T-helper 17 cell (primary cell): ENCODE results near the gene EMILIN3. TPM values are rescaled to one million over a fixed set of nuclear protein-coding genes. Genes with fewer than 3 reads are reported as not detected.

ENCODE experiments used
- ATAC-seq: fragments of 150-1000 bp; cut with Tn5 transposase; 2 replicates; pipeline ENCODE4 v1.10.0; 2021; ENCODE audit warnings: mild to moderate bottlenecking, moderate library complexity
- DNase-seq, 3 donors: peaks; one replicate each; pipeline versions ENCODE4 v3.0.0 to v3.0.0-alpha.2; 2020 to 2021
- H3K9me3 ChIP-seq: one replicate; pipeline ENCODE4 v1.7.0; 2013; ENCODE audit warnings: low read length, mild to moderate bottlenecking; ENCODE audit not compliant: control insufficient read depth, poor library complexity, severe bottlenecking
- H3K27ac Mint-ChIP-seq: one replicate; pipeline ENCODE4 v1.8.0; 2022; ENCODE audit warnings: mild to moderate bottlenecking, moderate library complexity, mixed read lengths
- H3K27me3 Mint-ChIP-seq: one replicate; pipeline ENCODE4 v1.8.0; 2022; ENCODE audit warnings: mixed read lengths
- H3K36me3 Mint-ChIP-seq: one replicate; pipeline ENCODE4 v1.8.0; 2022; ENCODE audit warnings: low read depth, mixed read lengths
- H3K4me1 Mint-ChIP-seq: one replicate; pipeline ENCODE4 v1.8.0; 2022; ENCODE audit warnings: mild to moderate bottlenecking, mixed read lengths
- H3K4me3 Mint-ChIP-seq: one replicate; pipeline ENCODE4 v1.8.0; 2022; ENCODE audit warnings: mild to moderate bottlenecking, moderate library complexity, mixed read lengths
- total RNA-seq, 4 donors: library from RNA in 2 of 4; stranded (reverse) in 2 of 4; gene quantifications; one replicate each; pipeline ENCODE4 v1.2.3 and lab custom pipeline; 2022 to 2026

Gene EMILIN3
- total RNA-seq, 2 donors from 2014 or later: not detected

DNA sequence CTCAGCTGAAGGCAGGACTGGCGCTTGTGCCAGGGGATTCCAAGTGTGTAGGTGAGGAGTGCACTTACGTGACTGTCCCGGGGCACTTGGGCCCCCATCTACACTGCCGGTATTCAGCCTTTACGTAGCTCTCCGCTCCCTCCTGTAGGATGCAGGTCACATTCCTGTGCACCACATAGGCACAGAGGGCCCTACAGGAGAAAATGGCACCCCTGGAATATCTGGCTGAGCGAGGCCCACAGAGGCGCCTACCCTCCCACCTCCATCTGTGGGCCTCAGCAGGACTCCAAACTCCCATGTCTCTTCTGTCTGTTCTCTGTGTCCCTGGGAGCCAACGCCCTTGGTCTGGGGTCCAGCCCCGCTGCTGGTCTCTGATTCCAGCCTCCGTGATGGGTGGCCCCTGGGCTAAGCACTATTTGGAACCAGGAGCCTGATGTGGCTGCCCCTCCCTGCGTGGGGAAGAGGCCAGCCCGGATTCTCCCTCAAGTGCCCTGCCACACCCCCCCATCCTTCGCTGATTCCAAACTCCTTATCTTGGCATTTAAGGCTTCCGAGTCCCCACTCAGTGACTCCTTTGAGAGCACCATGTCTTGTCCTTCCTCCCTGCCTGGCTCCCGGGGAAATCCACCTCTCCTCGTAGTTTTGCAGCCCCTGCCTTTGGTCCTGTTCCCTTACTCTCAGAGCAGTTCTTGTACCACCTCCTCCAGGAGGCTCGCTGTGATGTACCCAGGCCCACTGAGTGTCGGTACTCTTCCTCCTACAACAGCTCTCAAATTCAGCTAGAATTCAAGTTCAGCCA, 1.5 kb downstream of the EMILIN3 start:
- Mint-ChIP-seq H3K4me1 (peaks cover 4% of the 10 kb centered on the region), H3K36me3 (peaks cover 9% of the 10 kb centered on the region), H3K27ac (no peak overlapping the region), H3K27me3 (peaks cover 42% of the 10 kb centered on the region), H3K4me3 (peak overlapping the region; percentile 58)
- DNase-seq (no peak), ATAC-seq (no peak)
- H3K9me3 ChIP-seq: no peaks in the 10 kb centered on the region

DNA sequence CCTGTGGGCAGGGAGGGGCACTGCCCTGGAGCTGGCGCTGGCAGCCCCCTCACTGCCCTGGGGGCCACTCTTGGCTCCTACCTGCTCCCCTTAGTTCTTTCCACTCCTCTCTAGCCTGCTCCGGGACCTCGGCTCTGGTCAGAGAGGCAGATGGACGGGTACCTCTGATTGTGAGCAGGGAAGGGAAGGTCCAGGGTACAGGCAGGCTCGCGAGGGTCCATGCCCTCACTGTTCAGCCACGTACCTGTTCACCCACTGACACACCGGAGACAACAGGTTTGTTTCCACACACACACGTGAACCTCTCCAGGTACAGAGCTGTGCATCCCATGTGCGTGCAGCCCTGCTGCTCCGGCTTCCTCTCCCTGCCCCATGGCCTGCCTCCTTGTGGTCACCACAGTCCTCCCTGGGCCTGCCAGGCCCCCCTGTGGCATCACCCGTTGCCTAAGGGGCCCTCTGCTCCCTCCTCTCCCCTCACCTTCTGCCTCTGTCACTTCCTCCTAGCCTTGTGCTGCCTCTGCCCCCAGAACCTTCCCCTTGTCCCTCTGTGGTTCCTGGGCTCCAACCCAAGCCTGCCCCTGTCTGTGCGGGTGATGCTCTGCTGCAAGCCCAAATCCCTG, 2.3 kb downstream of the EMILIN3 start:
- peaks cover 34% of the 10 kb centered on the region for H3K27me3 Mint-ChIP-seq
- no peak for ATAC-seq

DNA sequence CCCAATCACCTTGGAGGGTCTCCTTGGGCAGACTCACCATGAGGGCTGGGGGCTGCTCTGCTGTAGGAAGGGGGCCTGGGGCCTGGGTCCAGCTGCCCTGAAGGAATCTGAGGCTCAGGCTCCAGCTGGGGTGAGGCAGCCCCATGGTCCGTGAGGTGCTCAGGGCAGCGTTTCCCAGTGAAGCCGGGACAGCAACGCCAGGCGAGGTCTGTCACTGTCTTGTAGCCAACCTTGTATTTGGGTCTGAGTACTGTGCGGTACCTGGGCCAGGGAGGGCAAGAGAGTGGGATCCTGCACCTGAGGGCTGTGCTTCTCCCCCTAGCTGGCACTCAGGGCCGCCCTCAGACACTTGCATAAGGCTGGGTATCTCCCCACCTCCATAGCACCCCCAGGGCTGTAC, 3.0 kb downstream of the EMILIN3 start:
- Mint-ChIP-seq H3K36me3 (peaks cover 9% of the 10 kb centered on the region), H3K27ac (no peak overlapping the region), H3K4me1 (peaks cover 4% of the 10 kb centered on the region), H3K27me3 (peaks cover 29% of the 10 kb centered on the region), H3K4me3 (no peak overlapping the region)
- no peak for DNase-seq
- H3K9me3 ChIP-seq: no peaks in the 10 kb centered on the region
- no peak for ATAC-seq

More for the DNA sequence above, 2.3 kb downstream of the EMILIN3 start:
- H3K4me3 Mint-ChIP-seq: no peak overlapping the region
- DNase-seq: no peak
- peaks cover 9% of the 10 kb centered on the region for H3K36me3 Mint-ChIP-seq
- peaks cover 4% of the 10 kb centered on the region for H3K4me1 Mint-ChIP-seq
- H3K27ac Mint-ChIP-seq: no peak overlapping the region
- no peaks in the 10 kb centered on the region for H3K9me3 ChIP-seq

DNA sequence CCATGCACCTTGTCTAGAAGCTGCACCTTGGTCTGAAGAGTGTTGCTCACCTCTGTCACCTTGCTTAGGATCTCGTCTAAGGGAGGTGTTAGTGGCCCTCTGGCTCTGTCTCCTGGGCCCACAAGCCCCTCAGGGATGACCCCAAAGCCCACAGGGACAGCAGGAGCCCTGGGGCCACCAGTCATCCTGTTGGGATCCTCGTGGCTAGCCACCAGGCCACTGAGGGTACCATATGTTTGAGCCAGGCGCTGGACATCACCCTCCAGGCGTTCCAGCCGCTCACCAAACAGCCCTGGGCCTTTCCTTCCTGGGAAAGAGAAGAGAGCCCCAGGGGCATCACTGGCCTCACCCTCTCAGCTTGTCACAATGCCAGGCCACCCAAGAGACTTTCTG, 3.9 kb downstream of the EMILIN3 start:
- no peak overlapping the region for H3K4me3 Mint-ChIP-seq
- no peaks in the 10 kb centered on the region for H3K9me3 ChIP-seq
- H3K27ac Mint-ChIP-seq: no peak overlapping the region
- DNase-seq (no peak), ATAC-seq (no peak)
- H3K27me3 Mint-ChIP-seq: peaks cover 23% of the 10 kb centered on the region
- H3K36me3 Mint-ChIP-seq: peaks cover 7% of the 10 kb centered on the region
- peaks cover 4% of the 10 kb centered on the region for H3K4me1 Mint-ChIP-seq

DNA sequence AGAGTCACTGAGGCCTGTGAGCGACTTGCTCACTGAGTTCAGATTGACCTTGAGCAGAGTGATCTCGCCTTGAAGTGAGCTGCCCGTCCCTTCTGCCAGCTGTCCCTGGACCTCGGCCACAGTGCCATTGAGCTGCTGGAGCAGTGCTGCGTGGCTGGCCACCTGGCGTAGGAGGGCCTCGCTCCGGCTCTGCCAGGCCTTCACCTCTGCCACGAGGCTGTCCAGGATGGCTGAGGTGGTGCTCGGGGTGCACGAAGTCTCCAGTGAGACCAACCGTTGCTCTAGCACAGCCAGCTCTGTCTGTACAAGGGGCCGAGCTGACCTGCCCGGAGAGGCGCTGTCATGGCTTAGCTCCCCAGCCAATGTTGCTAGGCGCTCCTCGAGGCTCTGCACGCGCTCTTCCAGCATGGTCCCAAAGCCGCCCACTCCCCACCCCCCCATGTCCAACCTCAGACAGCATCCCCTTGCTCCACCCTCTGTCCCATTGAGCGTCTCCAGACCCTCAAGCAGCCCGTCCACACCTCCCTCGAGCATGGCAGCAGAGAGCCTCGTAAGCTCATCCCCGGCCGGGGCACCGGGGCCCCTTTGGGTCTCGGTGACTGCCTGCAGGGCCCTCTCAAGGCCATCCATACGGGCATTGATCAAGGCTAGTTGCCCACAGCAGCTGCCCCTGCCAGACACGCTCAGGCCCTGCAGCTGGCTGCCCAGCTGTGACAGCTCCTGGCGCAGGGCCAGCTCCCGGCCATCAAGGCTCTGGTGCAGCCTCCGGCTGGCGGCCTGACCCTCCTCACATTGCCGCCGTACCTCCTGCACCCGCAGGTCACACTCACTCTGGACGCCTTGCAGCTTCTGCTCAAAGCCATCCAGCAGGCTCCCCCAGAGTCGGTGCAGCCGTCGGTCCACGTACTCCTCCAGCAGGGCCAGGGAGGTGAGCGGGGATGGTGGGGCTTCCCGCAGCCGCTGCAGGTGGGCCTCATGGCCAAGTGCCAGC, 4.6 kb downstream of the EMILIN3 start:
- DNase-seq (no peak), ATAC-seq (no peak)
- no peaks in the 10 kb centered on the region for H3K9me3 ChIP-seq
- no peak overlapping the region for H3K4me3 Mint-ChIP-seq
- peaks cover 16% of the 10 kb centered on the region for H3K27me3 Mint-ChIP-seq
- H3K4me1 Mint-ChIP-seq: peaks cover under 1% of the 10 kb centered on the region
- no peak overlapping the region for H3K27ac Mint-ChIP-seq
- H3K36me3 Mint-ChIP-seq: peaks cover 7% of the 10 kb centered on the region

DNA sequence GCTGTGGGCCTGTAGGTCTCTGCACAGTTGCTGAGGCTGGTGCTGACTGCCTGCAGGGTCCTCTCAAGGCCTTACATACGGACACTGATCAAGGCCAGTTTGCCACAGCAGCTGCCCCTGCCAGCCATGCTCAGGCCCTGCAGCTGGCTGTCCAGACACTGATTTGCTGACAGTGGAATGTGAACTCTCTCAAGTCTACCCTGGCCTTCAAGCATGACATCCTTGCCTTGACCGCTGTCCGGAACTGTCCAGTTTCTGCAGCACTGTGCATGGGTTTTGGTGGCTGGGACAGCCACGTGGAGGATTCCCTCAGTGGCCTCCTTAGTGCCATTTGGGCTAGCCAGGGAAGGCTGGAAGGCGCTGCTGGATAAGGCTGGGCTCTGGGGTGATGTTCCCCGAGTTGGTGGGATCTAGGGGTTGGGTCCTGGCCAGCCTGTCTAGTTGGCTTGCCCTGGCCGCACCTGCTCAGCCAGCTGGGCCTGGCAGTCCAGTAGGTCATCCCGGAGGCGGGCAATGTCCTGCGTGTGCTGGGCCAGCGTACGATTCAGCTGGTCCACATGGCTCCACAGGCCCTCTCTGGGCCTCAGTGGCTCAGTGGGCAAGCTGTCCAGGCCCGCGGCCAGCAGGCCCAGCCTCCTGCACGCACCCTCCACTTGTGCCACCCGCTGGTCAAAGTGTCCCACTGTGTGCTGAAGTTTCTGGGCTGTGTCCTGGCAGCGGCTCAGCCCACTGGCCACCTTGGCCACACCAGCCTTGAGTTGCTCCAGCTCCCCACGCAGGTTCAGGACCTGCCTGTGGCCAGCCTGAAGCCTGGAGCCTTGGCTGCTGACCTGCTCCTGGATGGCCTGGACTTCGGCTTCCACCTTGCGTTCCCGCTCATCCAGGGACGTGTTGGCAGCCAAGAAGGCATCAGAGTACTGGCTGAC, 5.5 kb downstream of the EMILIN3 start:
- no peak overlapping the region for H3K27ac Mint-ChIP-seq
- no peak for ATAC-seq
- H3K36me3 Mint-ChIP-seq: peaks cover 7% of the 10 kb centered on the region
- no peaks in the 10 kb centered on the region for H3K9me3 ChIP-seq
- DNase-seq: no peak
- no peak overlapping the region for H3K4me3 Mint-ChIP-seq
- no peaks in the 10 kb centered on the region for H3K4me1 Mint-ChIP-seq
- H3K27me3 Mint-ChIP-seq: peaks cover 14% of the 10 kb centered on the region

DNA sequence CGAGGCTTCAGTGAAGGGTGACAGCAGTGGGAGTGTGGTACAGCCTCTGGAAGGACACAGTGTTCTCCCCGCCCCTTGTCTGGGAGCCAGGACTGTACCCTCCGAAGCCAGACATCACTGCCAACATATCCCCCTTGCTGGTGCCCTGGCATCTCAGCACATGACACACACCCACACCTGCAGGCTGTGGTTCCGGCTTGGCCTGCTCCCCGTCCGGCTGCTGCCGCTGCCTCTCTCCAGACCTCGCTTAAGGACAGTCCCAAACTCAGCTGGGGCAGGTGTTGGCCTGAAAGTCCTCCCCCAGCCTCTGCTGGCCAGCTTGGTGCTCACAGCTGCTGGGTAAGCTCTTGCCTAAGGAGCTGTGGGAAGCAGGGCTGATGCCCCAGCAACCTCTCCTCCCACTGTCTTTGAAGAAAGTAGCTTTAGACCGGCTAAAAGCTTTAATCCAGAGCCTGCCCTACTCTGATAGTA, 7.0 kb downstream of the EMILIN3 start:
- ATAC-seq (no peak), DNase-seq (no peak)
- H3K36me3 Mint-ChIP-seq: peaks cover under 1% of the 10 kb centered on the region
- no peak overlapping the region for H3K4me3 Mint-ChIP-seq
- no peaks in the 10 kb centered on the region for H3K9me3 ChIP-seq
- no peaks in the 10 kb centered on the region for H3K4me1 Mint-ChIP-seq
- H3K27ac Mint-ChIP-seq: no peak overlapping the region
- peaks cover 2% of the 10 kb centered on the region for H3K27me3 Mint-ChIP-seq

DNA sequence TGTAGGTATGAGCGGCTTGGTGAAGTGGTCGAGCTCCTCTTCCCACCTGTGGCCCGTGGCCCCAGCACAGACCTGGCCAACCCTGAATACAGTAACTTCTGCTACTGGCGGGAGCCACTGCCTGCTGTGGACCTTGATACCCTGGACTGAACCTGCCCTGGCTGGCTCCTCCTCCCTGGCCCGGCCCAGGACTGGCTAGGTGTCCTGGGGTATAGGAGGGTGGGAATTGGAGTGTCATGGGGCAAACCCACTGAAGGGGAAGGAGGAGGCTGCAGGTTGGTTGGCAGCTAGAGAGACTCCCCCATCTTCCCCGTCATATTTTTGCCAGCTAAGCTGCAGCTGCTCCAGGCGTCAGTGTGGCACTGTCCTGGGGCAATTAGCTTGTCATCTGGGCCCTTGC, 7.9 kb downstream of the EMILIN3 start:
- Mint-ChIP-seq H3K27ac (no peak overlapping the region), H3K36me3 (no peaks in the 10 kb centered on the region), H3K4me3 (no peak overlapping the region), H3K4me1 (no peaks in the 10 kb centered on the region), H3K27me3 (no peaks in the 10 kb centered on the region)
- ATAC-seq: no peak
- H3K9me3 ChIP-seq: no peaks in the 10 kb centered on the region
- no peak for DNase-seq

DNA sequence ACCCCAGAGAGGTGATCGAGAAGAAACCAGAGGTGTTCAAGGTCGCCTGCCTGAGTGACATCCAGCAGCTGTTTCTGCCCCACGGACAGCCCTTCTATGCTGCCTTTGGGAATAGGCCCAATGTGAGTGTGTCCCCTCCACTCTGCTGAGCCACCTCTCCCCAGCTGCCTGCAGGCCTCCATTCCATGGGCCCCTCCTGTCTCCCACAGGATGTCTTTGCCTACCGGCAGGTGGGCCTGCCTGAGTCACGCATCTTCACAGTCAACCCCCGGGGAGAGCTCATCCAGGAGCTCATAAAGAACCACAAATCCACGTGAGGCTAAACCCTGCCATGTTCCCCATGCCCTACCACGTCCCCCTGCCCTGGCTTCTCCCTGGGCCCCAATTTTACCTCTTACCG, 8.4 kb downstream of the EMILIN3 start:
- Mint-ChIP-seq H3K36me3 (no peaks in the 10 kb centered on the region), H3K27ac (no peak overlapping the region), H3K4me1 (no peaks in the 10 kb centered on the region), H3K27me3 (no peaks in the 10 kb centered on the region), H3K4me3 (no peak overlapping the region)
- ATAC-seq: no peak
- no peaks in the 10 kb centered on the region for H3K9me3 ChIP-seq
- no peak for DNase-seq

DNA sequence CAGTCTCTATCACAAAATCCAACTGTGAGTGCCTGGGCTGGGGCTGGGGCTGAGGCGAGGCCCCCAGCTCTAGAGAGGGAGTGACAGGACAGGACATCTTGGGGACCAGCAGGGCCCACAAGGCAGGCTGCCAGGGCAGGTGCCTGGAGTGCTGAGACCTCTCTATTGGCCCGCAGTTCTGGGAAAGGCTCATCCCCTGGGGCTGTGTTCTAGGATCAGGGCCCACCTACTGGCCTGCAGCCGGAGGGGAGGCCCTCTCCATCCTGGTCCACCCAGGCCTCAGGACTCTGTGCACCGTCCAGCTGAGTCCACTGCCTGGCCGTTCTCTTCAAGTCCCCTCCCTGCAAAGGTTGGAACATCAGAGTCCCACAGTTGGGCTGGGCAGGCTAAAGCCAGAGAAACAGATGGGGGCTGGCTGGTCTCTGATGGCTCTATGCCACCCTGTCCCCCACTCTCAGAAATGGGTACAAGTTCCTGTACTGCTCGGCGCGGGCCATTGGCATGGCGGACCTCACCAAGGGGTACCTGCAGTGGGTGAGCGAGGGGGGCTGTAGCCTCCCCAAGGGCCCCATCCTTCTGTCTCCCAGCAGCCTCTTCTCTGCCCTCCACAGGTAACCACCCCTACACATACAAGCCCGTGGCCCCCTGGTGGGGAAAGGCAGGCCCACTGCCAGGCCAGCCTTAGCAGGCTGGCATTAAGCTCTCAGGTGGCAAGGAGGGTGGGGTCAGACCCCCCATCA, 9.0 kb downstream of the EMILIN3 start:
- Mint-ChIP-seq H3K27me3 (no peaks in the 10 kb centered on the region), H3K4me1 (peaks cover 2% of the 10 kb centered on the region), H3K27ac (no peak overlapping the region), H3K36me3 (no peaks in the 10 kb centered on the region), H3K4me3 (no peak overlapping the region)
- H3K9me3 ChIP-seq: no peaks in the 10 kb centered on the region
- no peak for DNase-seq
- ATAC-seq: no peak

DNA sequence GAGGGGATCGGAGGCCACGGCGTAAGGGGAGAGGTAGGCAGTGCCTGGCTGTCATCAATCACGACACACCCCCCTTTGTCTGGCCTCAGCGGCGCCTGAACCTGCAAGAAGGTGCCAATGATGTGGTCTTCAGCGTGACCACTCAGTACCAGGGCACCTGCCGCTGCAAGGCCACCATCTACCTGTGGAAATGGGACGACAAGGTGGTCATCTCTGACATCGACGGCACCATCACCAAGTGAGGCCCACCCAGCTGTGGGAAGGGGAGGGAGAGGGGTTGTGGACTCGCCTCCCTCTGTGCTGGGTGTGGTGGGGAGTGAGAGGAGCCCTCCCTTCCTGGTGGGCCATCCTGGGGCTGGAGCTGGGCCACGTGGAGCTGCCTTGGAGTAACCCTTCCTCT, 9.7 kb downstream of the EMILIN3 start:
- DNase-seq (no peak), ATAC-seq (no peak)
- Mint-ChIP-seq H3K4me1 (peaks cover 2% of the 10 kb centered on the region), H3K36me3 (no peaks in the 10 kb centered on the region), H3K4me3 (no peak overlapping the region), H3K27me3 (no peaks in the 10 kb centered on the region), H3K27ac (no peak overlapping the region)
- H3K9me3 ChIP-seq: no peaks in the 10 kb centered on the region
